HTR-8/SVneo (cell line): ENCODE measurements around the gene C1orf210.

Source experiments
- DNase-seq: peaks from one replicate; pipeline ENCODE4 v3.0.0; 2011; ENCODE audit warnings: low spot score, mixed read lengths; ENCODE audit not compliant: insufficient read length
- FAIRE-seq: peaks from 2 replicates; lab custom pipeline; 2011; peaks lifted over from hg19 to GRCh38; lab: Jason Lieb, UNC

The C1orf210 gene

DNA sequence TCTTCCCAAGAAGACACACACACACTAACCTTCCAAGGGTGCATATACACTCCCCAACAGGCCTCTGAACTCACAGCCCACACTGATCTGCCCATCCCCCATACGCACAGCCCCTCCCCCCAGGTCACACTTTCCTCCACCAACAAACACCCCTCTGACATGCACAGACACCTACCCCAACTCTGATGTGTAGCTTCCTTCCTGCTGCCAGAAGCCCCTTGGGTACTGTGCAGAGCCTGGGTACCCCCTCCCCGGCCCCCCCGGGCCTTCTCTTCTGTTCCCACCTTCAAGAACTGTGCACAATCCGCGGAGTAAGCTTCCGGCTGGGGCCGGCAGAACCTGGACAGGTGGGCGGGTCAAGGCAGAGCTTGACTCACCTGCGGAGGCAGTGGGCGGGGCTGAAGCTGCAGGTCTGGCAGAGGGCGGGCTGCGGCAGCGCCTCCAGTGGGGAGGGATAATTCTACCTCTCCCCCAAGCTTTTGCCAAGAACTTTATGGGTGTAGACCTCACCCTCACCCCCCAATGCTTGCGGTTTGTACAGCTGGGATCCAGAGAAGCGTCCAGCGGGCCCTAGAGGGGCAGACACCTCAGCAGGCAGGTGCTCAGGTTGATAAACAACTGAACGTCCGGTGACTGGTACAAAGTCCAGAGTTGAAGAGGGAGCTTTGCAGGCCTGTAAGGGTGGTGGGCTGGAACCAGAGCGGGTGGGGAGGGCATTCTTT, at the start of gene C1orf210:
C1orf210 (minus strand) TSS at position 313 of the 722 bp plus-strand sequence. CDS start 2,311 bp downstream, outside the sequence.
- FAIRE-seq (no peak), DNase-seq (no peak)

DNA sequence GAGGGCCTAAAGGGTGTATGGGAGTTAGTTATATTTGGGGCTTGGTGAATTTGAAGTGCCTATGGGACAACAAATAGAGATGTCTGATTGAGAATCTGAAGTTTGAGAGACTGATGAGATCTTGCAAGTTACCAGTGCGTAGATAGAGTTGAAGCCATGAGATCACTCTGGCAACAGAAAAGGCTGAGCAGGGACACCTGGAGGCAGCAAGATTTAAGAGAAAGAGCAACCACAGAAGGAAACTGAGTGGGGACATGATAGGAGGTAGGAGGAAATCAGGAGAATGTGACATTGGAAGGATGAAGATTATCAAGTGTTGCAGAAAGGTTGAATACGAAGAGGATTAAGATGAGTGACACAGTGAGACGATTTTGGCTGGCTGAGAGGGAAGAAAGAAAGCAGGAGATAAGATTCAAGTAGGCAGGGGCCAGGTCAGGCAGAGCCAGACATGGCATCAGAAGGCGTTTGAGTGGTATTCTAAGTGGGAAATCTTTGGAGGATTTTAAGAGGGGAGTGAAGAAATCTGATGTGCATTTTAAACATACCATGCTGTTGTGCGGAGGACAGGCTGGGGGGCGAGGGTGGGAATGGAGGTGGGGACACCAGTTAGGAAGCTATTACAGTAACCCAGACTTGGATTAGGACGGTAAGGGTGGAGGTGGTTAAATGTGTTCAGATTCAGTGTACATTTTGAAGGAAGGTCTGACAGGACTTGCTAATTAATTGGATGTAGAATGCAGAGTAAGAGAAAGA, 49.2 kb upstream of the C1orf210 start:
- DNase-seq (no peak), FAIRE-seq (no peak)

DNA sequence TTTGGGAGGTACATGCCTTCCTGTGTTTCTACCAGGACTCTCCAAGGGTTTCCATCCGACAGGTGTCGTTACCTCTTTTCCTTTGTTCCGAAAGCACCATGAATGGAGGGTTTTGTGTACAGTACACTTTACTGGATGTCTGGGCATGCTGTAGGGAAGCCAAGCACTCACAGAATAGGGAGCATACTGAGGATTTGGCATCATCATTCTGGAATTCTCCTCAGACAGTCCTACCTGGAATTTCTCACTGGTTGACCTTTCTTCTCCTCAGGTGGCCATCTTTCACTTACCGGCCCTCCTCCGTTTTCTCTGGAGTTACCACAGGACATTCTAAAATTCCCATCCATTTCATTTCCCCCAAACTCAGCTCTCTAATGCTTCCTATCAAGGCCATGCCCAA, 46.3 kb upstream of the C1orf210 start:
- DNase-seq (no peak), FAIRE-seq (no peak)

DNA sequence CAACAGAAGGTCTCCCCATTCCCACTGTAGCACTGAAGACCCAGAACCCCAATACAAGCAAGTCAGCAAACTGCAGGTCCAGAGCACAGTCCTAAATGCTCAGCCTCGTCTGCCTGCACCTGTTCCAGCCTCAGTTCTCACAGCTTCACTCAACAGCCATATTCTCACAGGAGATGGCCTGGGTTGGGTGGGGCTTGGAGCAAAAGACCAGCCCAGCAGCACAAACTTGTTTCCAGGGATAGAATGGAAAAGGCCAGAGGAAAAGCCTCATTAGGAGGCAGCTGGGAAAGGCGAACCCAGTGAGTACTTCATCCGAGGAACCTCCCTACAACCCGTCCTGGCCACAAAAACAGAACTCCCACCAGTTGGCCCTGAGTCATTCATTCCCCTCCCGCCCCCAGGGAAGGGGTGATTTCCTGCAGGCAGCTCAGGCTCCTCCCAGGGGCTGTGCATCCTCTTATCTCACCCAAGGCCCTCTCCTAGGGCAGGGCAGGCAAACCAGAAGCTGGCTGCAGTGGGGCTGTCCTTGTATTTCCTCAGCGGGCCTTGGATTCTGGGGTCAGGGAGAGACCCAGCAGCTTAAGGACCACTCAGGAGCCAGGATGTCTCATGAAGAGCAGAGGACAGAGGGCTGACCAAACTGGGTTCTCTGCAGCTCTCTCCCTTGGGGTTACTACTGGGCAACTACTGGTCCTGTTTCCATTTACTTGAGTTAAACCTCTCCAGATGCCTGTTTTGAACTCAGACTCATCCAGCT, 44.8 kb upstream of the C1orf210 start:
- peak; percentile 77 for DNase-seq
- FAIRE-seq: no peak

DNA sequence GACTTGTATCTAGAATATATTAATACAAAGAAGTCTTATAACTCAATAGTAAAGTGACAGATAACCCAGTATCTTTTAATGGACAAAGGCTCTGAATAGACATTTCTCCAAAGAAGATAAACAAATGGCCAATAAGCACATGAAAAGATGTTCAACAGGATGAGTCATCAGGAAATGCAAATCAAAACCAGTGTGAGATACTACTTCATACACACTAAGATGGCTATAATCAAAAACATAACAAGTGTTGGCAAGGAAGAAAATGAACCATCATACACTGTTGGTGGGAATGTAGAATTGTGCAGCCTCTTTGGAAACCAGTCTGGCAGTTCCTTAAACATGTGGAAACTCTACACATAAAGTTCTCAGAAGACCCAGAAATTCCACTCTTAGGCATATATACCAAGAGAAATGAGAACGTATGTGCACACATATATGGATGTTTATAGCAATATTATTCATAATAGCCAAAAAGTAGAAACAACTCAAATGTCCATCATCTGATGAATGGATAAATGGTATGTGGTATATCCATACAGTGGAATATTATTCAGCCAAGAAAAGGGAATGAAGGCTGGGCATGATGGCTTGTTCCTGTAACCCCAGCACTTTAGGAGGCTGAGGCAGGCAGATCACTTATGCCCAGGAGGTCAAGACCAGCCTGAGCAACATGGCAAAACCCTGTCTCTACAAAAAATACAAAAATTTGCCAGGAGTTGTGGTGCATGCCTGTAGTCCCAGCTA, 42.3 kb upstream of the C1orf210 start:
- FAIRE-seq: no peak
- no peak for DNase-seq

DNA sequence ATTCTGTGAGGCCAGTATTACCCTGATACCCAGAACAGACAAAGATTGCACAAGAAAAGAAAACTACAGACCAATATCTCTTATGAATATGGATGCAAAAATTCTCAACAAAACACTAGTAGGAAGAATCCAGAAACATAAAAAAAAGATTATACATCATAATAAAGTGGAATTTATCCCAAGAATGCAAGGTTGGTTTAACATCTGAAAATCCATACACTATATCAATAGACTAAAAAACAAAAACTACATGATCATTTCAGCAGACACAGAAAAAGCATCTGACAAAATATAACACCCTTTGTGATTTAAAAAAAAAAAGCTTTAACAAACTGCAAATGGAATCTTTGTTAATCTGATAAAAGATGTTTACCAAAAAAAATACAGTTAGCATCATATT, 40.0 kb upstream of the C1orf210 start:
- DNase-seq (no peak), FAIRE-seq (no peak)

DNA sequence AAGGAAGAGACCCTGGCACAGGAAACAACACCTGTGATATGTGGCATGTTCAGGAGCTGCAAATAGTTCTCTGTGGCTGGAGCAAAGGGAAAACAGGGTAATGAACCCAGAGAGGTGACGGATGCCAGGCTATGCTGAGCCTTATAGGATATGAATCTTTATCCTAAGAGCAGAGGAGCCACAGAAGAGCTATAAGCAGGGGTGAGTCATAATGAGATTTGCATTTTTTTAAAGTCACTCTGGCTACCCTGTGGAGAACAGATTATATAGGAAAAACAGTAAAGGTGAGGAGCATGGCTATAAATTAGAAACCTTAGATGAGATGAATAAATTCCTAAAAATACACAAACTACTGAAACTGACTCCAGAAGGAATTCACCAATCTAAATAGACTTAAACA, 39.4 kb upstream of the C1orf210 start:
- no peak for DNase-seq

DNA sequence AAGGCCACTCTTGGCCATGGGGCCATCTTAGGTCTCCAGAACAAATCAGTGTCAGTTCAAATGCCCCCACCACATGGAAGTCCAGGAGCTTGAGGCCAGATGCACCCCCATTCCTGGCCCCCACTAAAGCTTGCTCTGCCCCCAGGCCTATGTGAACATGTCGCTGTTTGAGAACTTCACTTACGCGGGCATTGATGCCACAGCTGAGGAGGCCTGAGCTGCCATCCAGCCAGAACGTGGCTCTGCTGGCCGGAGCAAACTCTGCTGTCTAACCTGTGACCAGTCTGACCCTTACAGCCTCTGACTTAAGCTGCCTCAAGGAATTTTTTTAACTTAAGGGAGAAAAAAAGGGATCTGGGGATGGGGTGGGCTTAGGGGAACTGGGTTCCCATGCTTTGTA, 37.1 kb upstream of the C1orf210 start:
- no peak for FAIRE-seq

More for the DNA sequence above, 39.4 kb upstream of the C1orf210 start:
- no peak for FAIRE-seq

DNA sequence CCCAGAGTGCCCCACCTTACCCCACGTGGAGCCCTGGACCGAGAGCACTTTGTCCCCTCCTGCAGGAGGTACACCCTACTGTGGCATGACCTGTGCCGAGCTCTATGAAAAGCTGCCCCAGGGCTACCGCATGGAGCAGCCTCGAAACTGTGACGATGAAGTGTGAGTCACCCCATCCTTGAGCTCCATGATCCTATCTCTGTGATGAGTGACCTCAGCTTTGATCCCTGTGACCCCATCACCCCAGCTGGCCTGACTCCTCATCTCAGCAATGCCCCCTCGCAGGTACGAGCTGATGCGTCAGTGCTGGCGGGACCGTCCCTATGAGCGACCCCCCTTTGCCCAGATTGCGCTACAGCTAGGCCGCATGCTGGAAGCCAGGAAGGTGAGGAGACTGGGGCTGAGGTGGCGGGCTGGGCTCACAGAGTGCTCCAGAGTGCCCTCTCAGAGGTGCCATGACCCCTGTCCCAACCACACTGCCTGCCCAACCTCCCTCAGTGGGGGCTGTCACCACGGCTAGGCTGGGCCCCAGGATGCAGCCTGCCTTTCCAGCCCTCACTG, 36.0 kb upstream of the C1orf210 start:
- FAIRE-seq (no peak), DNase-seq (no peak)

More for the DNA sequence above, 37.1 kb upstream of the C1orf210 start:
- no peak for DNase-seq

DNA sequence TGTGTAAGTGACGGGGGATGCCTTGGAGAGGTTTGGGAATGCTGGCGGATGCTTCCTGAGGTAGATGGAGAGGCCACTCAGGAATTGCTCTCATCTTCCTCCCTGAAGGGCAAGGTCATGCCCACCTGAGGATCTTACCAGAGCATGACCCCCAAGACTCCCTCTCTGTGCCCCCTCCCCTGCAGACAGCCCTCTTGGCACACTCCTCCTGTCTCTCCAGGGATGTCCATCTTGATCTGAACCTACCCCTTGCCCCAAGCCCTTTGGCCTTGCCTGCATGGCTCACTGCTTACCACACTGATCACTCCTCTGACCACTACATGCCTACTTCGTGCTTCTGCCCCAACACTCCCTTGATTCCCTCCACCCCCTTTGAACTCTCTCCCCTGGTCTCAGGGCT, 34.4 kb upstream of the C1orf210 start:
- no peak for FAIRE-seq
- no peak for DNase-seq

DNA sequence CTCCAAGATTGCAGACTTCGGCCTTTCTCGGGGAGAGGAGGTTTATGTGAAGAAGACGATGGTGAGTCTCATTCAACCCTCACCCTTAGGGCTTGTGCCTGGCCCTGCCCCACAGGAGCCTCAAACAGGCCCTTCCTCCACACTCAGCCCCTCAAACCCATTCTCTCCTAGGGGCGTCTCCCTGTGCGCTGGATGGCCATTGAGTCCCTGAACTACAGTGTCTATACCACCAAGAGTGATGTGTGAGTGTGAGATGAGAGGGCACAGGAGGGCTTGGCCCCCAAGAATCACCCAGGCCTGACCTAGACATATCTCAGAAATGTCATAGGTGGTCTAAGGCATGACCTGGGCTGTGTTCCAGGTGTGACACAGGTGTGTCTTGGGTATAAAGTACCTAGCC, 33.9 kb upstream of the C1orf210 start:
- FAIRE-seq (no peak), DNase-seq (no peak)

DNA sequence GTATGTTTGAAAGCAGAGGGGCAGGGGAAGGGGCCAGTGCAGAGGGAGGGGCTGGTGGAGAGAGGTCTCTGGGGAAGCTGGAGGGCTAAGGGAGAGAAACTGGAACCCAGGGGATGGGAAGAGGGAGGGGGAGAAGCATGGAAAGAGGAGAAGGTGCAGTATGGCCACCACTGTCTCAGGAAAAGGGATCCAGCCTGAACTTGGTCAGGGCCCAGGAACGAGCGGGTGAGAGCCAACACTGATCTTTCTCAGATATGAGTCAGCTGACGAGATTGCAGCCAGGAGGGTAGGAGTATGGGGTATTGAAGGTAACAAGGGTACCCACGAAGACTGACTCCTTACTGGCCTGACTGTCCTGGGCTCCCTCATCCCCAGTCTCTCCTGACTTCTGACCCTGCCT, 33.5 kb upstream of the C1orf210 start:
- DNase-seq (no peak), FAIRE-seq (no peak)

DNA sequence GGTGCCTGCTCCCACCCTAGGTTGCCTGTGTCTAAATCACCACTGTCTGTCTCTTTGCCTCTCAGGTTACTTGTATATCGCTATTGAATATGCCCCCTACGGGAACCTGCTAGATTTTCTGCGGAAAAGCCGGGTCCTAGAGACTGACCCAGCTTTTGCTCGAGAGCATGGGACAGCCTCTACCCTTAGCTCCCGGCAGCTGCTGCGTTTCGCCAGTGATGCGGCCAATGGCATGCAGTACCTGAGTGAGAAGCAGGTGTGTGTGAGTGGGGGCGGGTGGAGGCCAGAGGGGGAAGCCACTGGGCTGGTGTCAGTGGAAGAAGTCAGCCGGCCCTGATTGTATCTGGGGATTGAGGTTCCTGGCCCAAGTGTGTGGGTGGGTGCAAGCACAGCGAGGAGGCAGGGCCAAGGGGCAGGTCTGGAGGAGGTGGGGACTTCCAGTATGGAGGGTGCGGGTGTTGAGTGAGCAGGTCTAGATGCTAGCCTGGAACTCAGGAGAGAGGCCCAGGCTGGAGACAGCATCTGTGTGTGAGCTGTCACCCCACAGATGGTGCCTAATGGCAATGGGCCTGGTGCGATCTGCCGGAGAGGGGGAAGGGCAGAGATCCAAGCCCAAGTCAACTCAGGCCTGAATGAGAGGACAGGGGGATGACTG, 32.6 kb upstream of the C1orf210 start:
- no peak for DNase-seq
- no peak for FAIRE-seq

DNA sequence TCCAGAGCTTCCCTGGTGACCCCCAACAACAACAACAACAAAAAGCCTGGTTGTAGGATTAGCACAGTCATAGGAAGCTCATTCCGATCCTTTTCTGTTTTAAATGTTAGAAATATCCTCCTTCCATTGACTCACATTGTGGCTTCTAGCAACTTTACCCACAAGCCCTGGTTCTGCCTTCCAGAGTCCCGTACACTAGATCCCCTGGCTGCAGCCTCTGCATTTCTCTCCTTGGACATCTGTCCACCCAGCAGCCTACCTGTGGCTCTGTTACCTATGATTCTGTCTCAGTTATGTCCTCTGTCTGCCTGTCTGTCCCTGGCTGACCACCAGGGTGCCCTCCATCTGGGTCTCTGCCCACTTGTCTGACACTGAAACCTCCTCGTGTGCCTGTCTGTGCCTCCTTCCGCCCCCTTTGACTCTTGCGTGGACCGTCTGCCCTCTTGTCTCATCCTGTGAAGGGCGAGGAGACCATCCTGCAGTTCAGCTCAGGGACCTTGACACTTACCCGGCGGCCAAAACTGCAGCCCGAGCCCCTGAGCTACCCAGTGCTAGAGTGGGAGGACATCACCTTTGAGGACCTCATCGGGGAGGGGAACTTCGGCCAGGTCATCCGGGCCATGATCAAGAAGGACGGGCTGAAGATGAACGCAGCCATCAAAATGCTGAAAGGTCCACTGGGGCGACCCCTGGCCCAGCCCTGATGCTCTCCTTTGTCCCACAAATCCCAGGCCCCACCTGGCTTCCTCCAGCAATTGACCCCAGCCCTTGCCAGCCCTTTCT, 31.5 kb upstream of the C1orf210 start:
- FAIRE-seq (no peak), DNase-seq (no peak)

DNA sequence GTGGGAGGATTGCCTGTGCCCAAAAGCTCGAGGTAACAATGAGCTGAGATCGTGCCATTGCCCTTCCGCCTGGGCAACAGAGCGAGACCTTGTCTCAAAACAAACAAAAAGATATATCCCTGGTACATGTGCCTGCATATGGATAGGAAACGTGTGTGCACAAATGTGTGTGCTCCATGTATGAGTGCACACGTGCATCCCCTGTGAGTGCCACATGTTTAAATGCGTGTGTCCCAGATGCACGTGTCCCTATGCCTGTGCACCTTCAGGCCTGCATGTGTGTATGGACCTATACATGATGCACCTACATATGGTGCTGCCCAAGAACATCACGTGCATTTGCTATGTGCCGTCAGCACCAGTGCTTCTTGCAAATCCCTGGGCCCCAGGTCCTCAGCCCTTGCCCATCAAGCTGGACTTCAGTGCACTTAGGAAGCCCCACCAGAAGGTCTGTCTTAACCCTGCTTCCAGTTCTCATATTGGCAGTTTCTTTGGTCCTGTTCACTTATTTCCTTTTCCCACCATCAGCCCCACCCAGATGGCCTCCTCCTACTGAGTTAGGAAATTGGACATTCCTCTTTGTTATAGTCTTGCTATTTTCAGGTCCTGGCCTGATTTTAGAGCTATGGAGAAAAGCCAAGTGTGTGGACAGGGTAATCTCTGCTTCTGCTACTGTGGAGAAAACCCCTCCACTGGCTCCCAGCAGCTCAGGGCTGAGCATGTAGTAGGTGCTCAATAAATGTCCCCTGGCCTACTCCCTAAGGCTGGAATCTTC, 30.8 kb upstream of the C1orf210 start:
- DNase-seq (no peak), FAIRE-seq (no peak)

DNA sequence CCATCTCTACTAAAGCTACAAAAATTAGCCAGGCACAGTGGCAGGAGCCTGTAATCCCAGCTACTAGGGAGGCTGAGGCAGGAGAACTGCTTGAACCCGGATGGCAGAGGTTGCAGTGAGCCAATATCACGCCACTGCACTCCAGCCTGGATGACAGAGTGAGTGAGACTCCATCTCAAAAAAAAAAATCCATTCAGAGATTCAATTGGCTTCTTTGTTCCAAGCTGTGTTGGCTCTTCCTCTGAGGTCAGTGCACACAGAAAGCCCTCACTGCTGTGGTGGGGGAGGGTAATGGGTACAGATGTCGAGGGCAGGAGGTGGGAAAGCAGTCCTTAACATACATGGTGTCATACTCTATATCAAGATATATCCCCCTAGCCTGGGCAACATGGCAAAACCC, 30.1 kb upstream of the C1orf210 start:
- FAIRE-seq (no peak), DNase-seq (no peak)

DNA sequence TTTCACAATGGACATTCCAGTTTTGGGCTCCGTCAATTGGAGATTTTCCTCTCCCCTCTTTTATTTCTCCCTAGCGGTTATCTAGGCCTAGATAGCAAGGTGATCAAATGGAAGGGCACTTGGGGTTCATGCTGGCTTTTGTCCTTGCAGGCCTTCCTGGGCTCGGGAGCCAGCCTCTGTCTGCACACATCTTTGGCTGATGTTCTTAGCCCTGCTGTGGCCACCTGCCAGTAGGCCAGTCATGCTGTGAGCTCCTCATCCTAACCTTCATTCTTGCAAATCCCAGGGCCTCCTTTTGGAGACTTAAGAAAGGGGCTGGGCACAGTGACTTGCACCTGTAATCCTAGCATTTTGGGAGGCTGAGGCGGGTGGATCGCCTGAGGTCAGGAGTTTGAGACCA, 28.9 kb upstream of the C1orf210 start:
- FAIRE-seq: no peak
- no peak for DNase-seq

DNA sequence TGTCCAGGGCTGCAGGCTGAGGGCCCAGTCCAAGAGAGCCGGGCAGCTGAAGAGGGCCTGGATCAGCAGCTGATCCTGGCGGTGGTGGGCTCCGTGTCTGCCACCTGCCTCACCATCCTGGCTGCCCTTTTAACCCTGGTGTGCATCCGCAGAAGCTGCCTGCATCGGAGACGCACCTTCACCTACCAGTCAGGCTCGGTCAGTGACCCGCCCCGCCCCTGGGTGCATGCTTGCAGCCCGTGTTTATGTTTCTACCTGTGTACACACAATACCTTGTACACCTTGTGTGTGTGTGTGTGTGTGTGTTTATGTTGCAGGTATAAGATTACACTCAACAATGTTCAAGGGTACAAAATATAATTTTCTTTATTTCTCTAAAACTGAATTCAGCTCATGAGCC, 28.4 kb upstream of the C1orf210 start:
- no peak for DNase-seq
- FAIRE-seq: no peak
